ENCODE results near the gene PALLD.

The PALLD gene

GRCh38 chr4:168480931-168481611 is 15.8 kb upstream of the PALLD start:
- Histone ChIP-seq H3K36me3 (no peaks in the 10 kb centered on the region), H3K27me3 (ENCODE audit: insufficient read depth, low read depth, severe bottlenecking) (no peaks in the 10 kb centered on the region), H3K4me3 (ENCODE audit: low read depth, low read length) (peak overlapping the region; percentile 52), H3K27ac (no peak overlapping the region; the same call in 1 of the 2 replicates), H3K9me3 (ENCODE audit: severe bottlenecking) (peaks cover 4% of the 10 kb centered on the region)
- TF ChIP-seq, protein P1, sequence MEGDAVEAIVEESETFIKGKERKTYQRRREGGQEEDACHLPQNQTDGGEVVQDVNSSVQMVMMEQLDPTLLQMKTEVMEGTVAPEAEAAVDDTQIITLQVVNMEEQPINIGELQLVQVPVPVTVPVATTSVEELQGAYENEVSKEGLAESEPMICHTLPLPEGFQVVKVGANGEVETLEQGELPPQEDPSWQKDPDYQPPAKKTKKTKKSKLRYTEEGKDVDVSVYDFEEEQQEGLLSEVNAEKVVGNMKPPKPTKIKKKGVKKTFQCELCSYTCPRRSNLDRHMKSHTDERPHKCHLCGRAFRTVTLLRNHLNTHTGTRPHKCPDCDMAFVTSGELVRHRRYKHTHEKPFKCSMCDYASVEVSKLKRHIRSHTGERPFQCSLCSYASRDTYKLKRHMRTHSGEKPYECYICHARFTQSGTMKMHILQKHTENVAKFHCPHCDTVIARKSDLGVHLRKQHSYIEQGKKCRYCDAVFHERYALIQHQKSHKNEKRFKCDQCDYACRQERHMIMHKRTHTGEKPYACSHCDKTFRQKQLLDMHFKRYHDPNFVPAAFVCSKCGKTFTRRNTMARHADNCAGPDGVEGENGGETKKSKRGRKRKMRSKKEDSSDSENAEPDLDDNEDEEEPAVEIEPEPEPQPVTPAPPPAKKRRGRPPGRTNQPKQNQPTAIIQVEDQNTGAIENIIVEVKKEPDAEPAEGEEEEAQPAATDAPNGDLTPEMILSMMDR (IDR thresholded peaks at IDR 0.05; ENCODE audit: low read depth, low read length) = no peak
- DNase-seq = no peak

- H3K9me3 ChIP-seq (ENCODE audit: severe bottlenecking) = peaks cover 7% of the 10 kb centered on the region
- DNase-seq = no peak
- no peaks in the 10 kb centered on the region for H3K36me3 ChIP-seq
- H3K27me3 ChIP-seq (ENCODE audit: insufficient read depth, low read depth, severe bottlenecking) = no peaks in the 10 kb centered on the region
- no peak overlapping the region for H3K4me3 ChIP-seq (ENCODE audit: low read depth, low read length)
- H3K27ac ChIP-seq = no peak overlapping the region
- TF ChIP-seq, protein P1 (IDR thresholded peaks at IDR 0.05; ENCODE audit: low read depth, low read length) = no peak
Measured at GRCh38 chr4:168483811-168484210, 13.0 kb upstream of the PALLD start.

GRCh38 chr4:168484626-168485025 is 12.2 kb upstream of the PALLD start:
- TF ChIP-seq, protein P1 (IDR thresholded peaks at IDR 0.05; ENCODE audit: low read depth, low read length) = no peak
- Histone ChIP-seq H3K27ac (no peak overlapping the region), H3K36me3 (no peaks in the 10 kb centered on the region), H3K9me3 (ENCODE audit: severe bottlenecking) (peaks cover 3% of the 10 kb centered on the region), H3K27me3 (ENCODE audit: insufficient read depth, low read depth, severe bottlenecking) (no peaks in the 10 kb centered on the region), H3K4me3 (ENCODE audit: low read depth, low read length) (no peak overlapping the region)
- no peak for DNase-seq

DNA sequence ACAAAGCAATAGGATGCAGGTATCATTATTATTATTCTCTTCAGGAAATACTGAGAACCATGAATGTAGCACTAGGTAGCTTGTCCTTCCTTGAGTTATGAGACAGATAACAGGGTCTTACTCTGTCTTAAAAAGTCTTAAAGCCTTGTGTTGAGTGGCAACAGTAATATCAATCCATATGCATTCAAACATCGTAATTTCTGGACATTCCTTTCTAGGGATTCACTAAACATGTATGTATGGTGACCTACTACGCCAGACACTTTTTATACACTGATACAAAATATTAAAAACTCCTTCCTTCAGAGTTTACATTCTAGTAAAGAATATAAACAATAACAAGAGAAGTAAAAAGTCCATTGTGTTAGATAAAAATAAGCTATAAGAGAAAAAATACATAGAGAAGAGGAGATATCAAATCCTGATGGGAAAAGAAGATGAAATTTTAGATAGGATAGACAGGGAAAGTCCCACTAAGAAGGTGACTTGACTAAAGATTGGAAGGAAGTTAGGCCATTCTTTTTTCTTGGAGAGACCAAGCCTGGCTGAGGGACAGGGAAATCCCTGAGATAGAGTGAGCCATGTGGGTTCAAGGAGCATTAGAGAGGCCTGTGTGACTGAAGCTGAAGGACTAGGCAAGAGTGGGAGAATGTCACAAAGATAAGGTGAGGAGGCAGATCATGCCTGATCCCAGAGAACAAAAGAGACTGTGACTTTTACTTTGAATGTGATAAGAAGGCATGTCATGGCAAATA is 11.5 kb upstream of the PALLD start:
- Histone ChIP-seq H3K36me3 (no peaks in the 10 kb centered on the region), H3K27ac (no peak overlapping the region), H3K27me3 (ENCODE audit: insufficient read depth, low read depth, severe bottlenecking) (no peaks in the 10 kb centered on the region), H3K4me3 (ENCODE audit: low read depth, low read length) (no peak overlapping the region), H3K9me3 (ENCODE audit: severe bottlenecking) (peaks cover 3% of the 10 kb centered on the region)
- TF ChIP-seq, protein P1 (IDR thresholded peaks at IDR 0.05; ENCODE audit: low read depth, low read length) = no peak
- DNase-seq = no peak

DNA sequence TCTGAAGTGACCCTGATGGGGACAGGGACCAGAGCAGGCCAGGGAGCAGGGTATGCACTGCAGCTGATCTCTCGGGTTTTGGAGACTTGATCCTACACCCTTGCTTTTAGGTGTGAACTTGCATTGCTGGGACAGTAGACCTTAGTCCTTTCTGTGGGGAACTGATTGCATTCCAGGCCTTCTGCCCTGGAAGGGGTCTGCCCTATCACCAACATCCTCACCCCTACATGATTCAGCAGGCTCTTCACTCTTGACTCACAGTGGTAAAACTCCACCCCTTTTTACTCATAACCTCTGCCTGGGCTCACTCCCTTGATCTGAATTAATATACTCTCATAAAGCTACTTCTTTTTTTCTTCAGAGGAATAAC is 10.0 kb upstream of the PALLD start:
- TF ChIP-seq, protein P1 (IDR thresholded peaks at IDR 0.05; ENCODE audit: low read depth, low read length) = no peak
- peaks cover 3% of the 10 kb centered on the region for H3K9me3 ChIP-seq (ENCODE audit: severe bottlenecking)
- no peaks in the 10 kb centered on the region for H3K27me3 ChIP-seq (ENCODE audit: insufficient read depth, low read depth, severe bottlenecking)
- no peak overlapping the region for H3K4me3 ChIP-seq (ENCODE audit: low read depth, low read length)
- no peak for DNase-seq
- H3K27ac ChIP-seq = no peak overlapping the region
- H3K36me3 ChIP-seq = no peaks in the 10 kb centered on the region

Data from WERI-Rb-1 (cell line).